ENCODE data around the gene LAMA3. TPM values are rescaled to one million over a fixed set of nuclear protein-coding genes. Genes with fewer than 3 reads are reported as not detected.

The LAMA3 gene
- total and polyA plus RNA-seq, 9 donors, result 2.3 to 8.7 (median 3.6) TPM

DNA sequence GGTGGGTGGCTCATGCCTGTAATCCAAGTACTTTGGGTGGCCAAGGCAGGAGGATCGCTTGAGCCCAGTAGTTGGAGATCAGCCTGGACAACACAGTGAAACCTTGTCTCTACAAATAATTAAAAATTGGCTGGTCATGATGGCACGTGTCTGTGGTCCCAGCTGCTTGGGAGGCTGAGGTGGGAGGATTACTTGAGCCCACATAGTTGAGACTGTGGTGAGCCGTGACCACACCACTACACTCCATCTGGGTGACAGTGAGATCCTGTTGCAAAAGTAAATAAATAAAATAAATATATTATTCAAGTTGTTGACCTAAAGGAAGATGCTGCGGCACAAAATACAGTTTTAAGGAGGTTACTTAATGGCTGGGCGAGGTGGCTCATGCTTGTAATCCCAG is 72.7 kb downstream of the LAMA3 start:
- Histone ChIP-seq H3K27ac (ENCODE audit: low read length) (no peak overlapping the region), H3K9me3 (replicated peaks; ENCODE audit: control insufficient read depth, low read depth, low read length) (no peaks in the 10 kb centered on the region), H3K4me1 (ENCODE audit: control insufficient read depth, insufficient read depth, low read length) (no peaks in the 10 kb centered on the region), H3K27me3 (ENCODE audit: control insufficient read depth, insufficient read depth, low read length) (no peaks in the 10 kb centered on the region), H3K36me3 (ENCODE audit: control insufficient read depth, insufficient read depth, low read length) (no peaks in the 10 kb centered on the region), H3K4me3 (ENCODE audit: low read length) (no peak overlapping the region)
- 83% methylated on average over 1 of the region's 5 CpGs for WGBS (ENCODE audit: insufficient coverage)
- DNase-seq, result no peak

DNA sequence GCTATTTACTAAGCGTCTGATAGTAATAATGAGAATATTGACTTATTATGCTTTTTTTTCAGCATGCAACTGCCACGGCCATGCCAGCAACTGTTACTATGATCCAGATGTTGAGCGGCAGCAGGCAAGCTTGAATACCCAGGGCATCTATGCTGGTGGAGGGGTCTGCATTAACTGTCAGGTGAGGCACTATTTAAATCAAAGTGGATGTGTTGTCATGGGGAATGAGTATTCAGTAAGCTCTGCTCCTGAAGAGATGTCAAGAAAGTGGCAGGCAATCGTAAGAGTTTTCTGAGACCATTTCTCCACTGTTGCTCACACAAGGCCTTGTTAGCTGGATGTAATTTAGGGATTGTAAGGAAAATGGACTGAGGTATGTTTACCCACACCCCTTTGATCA is 74.1 kb downstream of the LAMA3 start:
- 93% methylated on average over 2 of the region's 4 CpGs for WGBS (ENCODE audit: insufficient coverage)
- Histone ChIP-seq H3K27me3 (ENCODE audit: control insufficient read depth, insufficient read depth, low read length) (no peaks in the 10 kb centered on the region), H3K36me3 (ENCODE audit: control insufficient read depth, insufficient read depth, low read length) (no peaks in the 10 kb centered on the region), H3K4me1 (ENCODE audit: control insufficient read depth, insufficient read depth, low read length) (no peaks in the 10 kb centered on the region), H3K9me3 (replicated peaks; ENCODE audit: control insufficient read depth, low read depth, low read length) (peaks cover under 1% of the 10 kb centered on the region), H3K27ac (ENCODE audit: low read length) (no peak overlapping the region), H3K4me3 (ENCODE audit: low read length) (no peak overlapping the region)
- DNase-seq, result no peak

DNA sequence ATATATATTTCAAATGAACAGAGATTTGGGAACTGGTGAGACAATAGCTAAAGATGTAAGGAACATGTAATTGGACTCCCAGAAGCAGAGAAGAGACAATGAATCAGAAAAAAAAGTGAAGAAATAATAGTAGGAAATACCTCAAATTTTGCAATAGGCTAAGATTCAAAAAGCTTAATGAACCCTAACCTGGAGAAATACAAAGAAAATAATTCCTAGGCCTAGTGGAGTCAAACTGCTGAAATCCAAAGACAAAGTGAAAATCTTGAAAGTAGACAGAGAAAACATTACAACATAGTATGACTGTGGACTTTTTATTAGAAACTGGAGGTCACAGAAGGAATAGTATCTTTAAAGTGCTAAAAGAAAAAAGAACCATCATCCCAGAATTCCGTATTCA is 76.7 kb downstream of the LAMA3 start:
- Histone ChIP-seq H3K9me3 (replicated peaks; ENCODE audit: control insufficient read depth, low read depth, low read length) (peaks cover 2% of the 10 kb centered on the region), H3K27me3 (ENCODE audit: control insufficient read depth, insufficient read depth, low read length) (no peaks in the 10 kb centered on the region), H3K4me1 (ENCODE audit: control insufficient read depth, insufficient read depth, low read length) (no peaks in the 10 kb centered on the region), H3K27ac (ENCODE audit: low read length) (no peak overlapping the region), H3K4me3 (ENCODE audit: low read length) (no peak overlapping the region), H3K36me3 (ENCODE audit: control insufficient read depth, insufficient read depth, low read length) (no peaks in the 10 kb centered on the region)
- DNase-seq, result no peak
- no CpG with 5 or more reads among the region's 1 CpG for WGBS (ENCODE audit: insufficient coverage)

DNA sequence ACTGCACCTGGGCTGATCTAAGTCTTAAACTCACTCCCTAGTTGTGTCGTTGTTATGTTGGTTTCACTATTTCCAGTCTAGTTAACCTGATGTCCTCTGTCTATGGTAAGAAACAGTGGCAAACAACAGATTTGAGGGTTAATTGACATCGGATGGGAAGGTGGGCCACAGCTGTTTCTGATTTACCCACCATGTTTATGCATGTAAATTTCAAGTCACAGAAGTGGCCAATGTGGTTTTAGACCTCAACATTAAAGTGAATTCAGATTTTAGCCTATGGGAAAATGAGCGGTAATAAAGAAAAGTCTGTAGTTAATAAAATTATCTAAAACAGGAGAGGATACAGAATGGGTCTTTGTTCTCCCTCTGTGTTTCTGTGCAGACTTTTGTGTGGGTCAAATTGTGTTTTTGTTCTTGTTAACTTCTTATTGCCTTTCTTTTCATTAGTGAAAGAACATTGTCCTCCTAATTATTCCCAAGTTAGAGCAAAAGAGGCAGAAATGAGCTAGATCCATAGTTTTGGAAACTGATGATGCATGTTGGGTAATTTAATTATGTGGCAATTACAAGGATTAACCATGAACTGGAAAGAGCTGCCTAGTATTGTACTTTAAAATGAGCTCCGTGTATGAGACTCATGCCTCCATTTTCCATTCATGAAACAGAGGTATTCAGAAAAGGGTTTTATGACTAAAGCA is 83.2 kb downstream of the LAMA3 start:
- Histone ChIP-seq H3K27me3 (ENCODE audit: control insufficient read depth, insufficient read depth, low read length) (no peaks in the 10 kb centered on the region), H3K36me3 (ENCODE audit: control insufficient read depth, insufficient read depth, low read length) (no peaks in the 10 kb centered on the region), H3K4me1 (ENCODE audit: control insufficient read depth, insufficient read depth, low read length) (no peaks in the 10 kb centered on the region), H3K27ac (ENCODE audit: low read length) (no peak overlapping the region), H3K4me3 (ENCODE audit: low read length) (no peak overlapping the region), H3K9me3 (replicated peaks; ENCODE audit: control insufficient read depth, low read depth, low read length) (peaks cover 2% of the 10 kb centered on the region)
- no peak for DNase-seq
- WGBS (ENCODE audit: insufficient coverage), result 50% methylated on average over 1 of the region's 4 CpGs

DNA sequence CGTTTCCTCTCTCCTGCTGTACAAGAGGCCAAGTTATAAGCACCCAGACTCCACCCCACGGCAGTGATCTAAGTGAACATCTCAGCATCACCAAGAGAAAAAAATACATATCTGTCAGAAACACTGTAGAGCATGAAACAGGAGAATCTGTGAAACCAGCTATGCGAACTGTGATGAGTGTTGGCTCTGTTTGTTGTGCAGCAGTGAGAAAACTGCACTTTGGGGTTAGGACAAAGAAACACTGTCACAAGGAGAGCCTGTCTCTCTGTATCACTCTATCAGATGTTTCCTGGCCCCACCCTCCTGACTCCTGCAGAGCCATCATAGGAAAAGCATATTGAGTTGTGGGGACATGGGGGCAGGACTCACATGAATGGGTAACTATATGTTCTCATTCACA is 87.1 kb downstream of the LAMA3 start:
- WGBS (ENCODE audit: insufficient coverage), result no CpG with 5 or more reads among the region's 3 CpGs
- no peaks in the 10 kb centered on the region for H3K36me3 ChIP-seq (ENCODE audit: control insufficient read depth, insufficient read depth, low read length)

DNA sequence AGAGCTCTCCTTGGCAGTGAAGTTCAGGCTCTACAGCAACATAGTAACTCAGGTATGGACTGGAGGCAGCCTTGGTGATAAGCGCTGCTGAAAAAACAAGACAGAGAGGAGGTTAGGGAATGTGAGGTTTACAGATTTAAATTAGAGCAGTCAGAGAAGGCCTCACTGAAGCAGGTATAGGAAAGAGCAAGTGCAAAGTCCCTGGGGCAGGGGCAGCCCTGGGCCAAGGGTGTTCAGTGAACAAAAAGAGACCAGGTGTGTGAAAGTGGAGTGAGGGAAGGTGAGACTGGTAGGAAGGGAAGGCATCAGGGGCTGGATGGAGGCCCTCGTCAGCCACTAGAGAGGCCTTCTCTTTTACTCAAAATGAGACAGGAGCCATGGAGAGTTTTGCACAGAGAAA is 89.6 kb downstream of the LAMA3 start:
- Histone ChIP-seq H3K27ac (ENCODE audit: low read length) (no peak overlapping the region), H3K4me3 (ENCODE audit: low read length) (no peak overlapping the region), H3K36me3 (ENCODE audit: control insufficient read depth, insufficient read depth, low read length) (no peaks in the 10 kb centered on the region), H3K4me1 (ENCODE audit: control insufficient read depth, insufficient read depth, low read length) (peaks cover 5% of the 10 kb centered on the region), H3K9me3 (replicated peaks; ENCODE audit: control insufficient read depth, low read depth, low read length) (no peaks in the 10 kb centered on the region), H3K27me3 (ENCODE audit: control insufficient read depth, insufficient read depth, low read length) (no peaks in the 10 kb centered on the region)
- 100% methylated on average over 1 of the region's 2 CpGs for WGBS (ENCODE audit: insufficient coverage)
- no peak for DNase-seq

More for the DNA sequence above, 87.1 kb downstream of the LAMA3 start:
- no peak for DNase-seq
- no peak overlapping the region for H3K27ac ChIP-seq (ENCODE audit: low read length)
- H3K27me3 ChIP-seq (ENCODE audit: control insufficient read depth, insufficient read depth, low read length), result no peaks in the 10 kb centered on the region
- H3K4me1 ChIP-seq (ENCODE audit: control insufficient read depth, insufficient read depth, low read length), result peaks cover 5% of the 10 kb centered on the region
- no peak overlapping the region for H3K4me3 ChIP-seq (ENCODE audit: low read length)
- H3K9me3 ChIP-seq (replicated peaks; ENCODE audit: control insufficient read depth, low read depth, low read length), result no peaks in the 10 kb centered on the region

DNA sequence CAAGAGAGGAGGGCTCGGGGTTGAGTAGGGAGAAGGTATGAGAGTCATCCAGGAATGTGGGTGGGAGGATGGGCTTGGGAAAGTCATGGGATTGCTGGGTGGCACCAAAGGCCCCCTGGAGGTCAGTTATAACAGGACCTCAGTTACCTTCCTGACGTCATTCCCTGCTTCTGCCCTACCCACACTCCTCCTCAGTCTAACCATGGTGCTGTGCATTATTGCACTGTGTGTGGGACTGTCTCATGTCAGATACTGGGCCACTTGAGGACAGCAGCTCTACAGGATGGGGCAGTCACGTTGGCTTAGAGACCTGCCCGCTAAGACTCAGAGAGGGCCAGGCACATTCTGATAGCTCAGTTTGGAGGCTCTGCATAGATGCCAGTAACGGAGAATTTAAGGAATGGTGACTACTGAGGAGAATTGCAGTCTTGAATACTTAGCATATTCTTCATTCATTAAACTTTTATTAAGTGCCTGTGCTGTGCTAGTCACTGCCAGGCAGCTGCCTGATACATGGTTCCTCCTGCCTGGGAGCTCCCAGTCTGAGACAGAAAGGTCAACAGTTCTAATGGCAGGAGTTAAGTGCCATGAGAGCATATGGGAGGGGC is 90.5 kb downstream of the LAMA3 start:
- no peaks in the 10 kb centered on the region for H3K9me3 ChIP-seq (replicated peaks; ENCODE audit: control insufficient read depth, low read depth, low read length)
- H3K4me3 ChIP-seq (ENCODE audit: low read length), result no peak overlapping the region
- no peak for DNase-seq
- 75% methylated on average over 3 of the region's 5 CpGs for WGBS (ENCODE audit: insufficient coverage)
- no peaks in the 10 kb centered on the region for H3K36me3 ChIP-seq (ENCODE audit: control insufficient read depth, insufficient read depth, low read length)
- H3K27me3 ChIP-seq (ENCODE audit: control insufficient read depth, insufficient read depth, low read length), result no peaks in the 10 kb centered on the region
- no peak overlapping the region for H3K27ac ChIP-seq (ENCODE audit: low read length)
- H3K4me1 ChIP-seq (ENCODE audit: control insufficient read depth, insufficient read depth, low read length), result peaks cover 9% of the 10 kb centered on the region

DNA sequence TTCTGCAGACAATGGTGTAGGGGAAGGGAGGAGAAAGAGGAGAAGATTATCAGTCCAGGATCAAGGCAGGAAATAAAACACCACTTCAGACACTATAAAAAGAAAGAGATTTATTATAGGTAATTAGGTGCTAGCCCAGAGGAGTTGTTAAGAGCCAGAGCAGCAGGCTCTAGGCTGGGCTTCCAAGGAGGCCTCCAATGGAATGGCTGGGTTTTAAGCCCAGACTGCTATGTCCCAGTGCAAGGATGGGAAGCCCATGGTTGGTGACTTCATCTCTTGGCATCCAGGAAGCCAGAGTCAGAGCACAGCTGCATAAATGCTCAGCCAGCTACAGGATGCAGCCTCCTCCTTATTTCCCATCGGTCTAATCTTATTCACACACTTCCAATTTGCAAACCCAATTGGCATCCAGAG is 95.6 kb downstream of the LAMA3 start:
- WGBS (ENCODE audit: insufficient coverage), result 0% methylated on average over 1 of the region's 1 CpG
- H3K27me3 ChIP-seq (ENCODE audit: control insufficient read depth, insufficient read depth, low read length), result no peaks in the 10 kb centered on the region
- H3K4me3 ChIP-seq (ENCODE audit: low read length), result no peak overlapping the region
- H3K4me1 ChIP-seq (ENCODE audit: control insufficient read depth, insufficient read depth, low read length), result peaks cover 7% of the 10 kb centered on the region
- peaks cover 4% of the 10 kb centered on the region for H3K9me3 ChIP-seq (replicated peaks; ENCODE audit: control insufficient read depth, low read depth, low read length)
- peak; percentile 97 for DNase-seq
- H3K36me3 ChIP-seq (ENCODE audit: control insufficient read depth, insufficient read depth, low read length), result no peaks in the 10 kb centered on the region
- no peak overlapping the region for H3K27ac ChIP-seq (ENCODE audit: low read length)

DNA sequence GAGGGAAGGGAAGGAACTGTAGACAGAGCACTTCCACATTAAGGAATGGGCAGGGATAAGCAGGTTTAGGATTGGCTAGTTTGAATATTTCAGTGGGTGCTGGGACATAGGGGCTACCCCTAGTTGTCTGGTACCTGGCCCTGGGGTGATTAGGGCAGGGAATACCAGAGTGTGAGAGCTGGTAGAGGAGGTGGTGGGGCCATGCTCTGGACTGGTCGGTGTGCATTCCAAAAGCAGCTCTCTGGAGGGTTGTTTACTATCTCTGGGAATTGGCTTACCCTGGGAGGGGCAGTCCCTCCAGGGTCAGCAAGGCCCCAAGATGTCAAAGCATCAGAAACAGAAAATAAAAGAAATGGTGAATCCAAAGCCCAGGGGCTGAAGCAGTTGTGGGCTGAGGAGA is 103.8 kb downstream of the LAMA3 start:
- Histone ChIP-seq H3K4me1 (ENCODE audit: control insufficient read depth, insufficient read depth, low read length) (no peaks in the 10 kb centered on the region), H3K9me3 (replicated peaks; ENCODE audit: control insufficient read depth, low read depth, low read length) (no peaks in the 10 kb centered on the region), H3K27me3 (ENCODE audit: control insufficient read depth, insufficient read depth, low read length) (peaks cover 1% of the 10 kb centered on the region), H3K27ac (ENCODE audit: low read length) (no peak overlapping the region), H3K4me3 (ENCODE audit: low read length) (no peak overlapping the region), H3K36me3 (ENCODE audit: control insufficient read depth, insufficient read depth, low read length) (no peaks in the 10 kb centered on the region)
- no CpG with 5 or more reads among the region's 1 CpG for WGBS (ENCODE audit: insufficient coverage)
- DNase-seq, result no peak

DNA sequence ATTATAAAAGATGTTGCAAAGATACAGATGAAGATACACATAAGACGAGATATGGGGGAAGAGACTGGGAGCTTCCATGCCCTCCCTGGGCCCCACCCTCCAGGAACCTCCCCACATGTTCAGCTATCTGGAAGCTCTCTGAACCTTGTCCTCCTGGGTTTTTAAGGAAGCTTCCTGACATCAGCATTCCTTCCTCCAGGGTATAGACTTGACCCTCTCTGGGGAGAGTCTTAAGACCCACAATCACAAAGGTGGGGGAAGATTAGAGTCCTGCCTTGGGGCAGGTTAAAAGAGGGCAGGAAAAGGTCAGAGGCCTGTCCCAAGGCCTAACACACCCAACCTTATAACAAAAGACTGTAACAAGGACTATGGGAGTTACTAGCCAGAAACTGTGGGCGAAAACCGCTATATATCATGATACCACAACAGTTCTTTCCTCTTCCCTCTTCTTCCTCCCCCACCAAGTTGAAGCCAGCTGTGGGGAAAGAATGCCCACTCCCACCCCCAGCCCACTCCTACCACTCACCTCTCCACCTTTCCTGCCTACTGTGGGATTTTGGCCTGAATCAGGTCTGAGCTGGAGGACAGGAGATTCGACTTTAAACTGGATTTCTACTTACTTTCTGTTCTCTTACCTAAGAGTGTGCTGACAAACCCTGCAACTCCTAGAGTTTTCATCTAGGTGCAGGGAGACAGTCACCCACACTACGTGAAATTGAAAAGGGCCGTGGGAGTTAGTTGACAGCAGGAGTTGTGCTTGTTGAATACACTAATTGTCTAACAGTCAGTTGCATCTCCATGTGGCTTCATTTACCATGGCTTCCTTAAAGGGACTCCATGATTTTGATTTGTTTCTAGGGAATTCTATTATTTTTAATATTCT is 105.0 kb downstream of the LAMA3 start:
- no peaks in the 10 kb centered on the region for H3K9me3 ChIP-seq (replicated peaks; ENCODE audit: control insufficient read depth, low read depth, low read length)
- H3K36me3 ChIP-seq (ENCODE audit: control insufficient read depth, insufficient read depth, low read length), result no peaks in the 10 kb centered on the region
- no peak for DNase-seq

More for the DNA sequence above, 105.0 kb downstream of the LAMA3 start:
- H3K27ac ChIP-seq (ENCODE audit: low read length), result no peak overlapping the region
- no peaks in the 10 kb centered on the region for H3K4me1 ChIP-seq (ENCODE audit: control insufficient read depth, insufficient read depth, low read length)
- H3K27me3 ChIP-seq (ENCODE audit: control insufficient read depth, insufficient read depth, low read length), result peaks cover 2% of the 10 kb centered on the region
- no CpG with 5 or more reads among the region's 6 CpGs for WGBS (ENCODE audit: insufficient coverage)
- no peak overlapping the region for H3K4me3 ChIP-seq (ENCODE audit: low read length)
